Activated T-helper 1 cell treated with anti-CD3 and anti-CD28 coated beads, Interleukin-2, amount 50 U/mL, for 16 hours (primary cell): Measurements from ENCODE around the gene NIT1.
A peak's percentile ranks its signal among the peaks of the same experiment; 100 is the strongest.

Experiments used
- DNase-seq, 2 donors: peaks; one replicate each; pipeline ENCODE4 v3.0.0-alpha.2; 2020; ENCODE audit warnings: low read depth in 1 of 2, low spot score in 1 of 2

NIT1 gene, protein sequence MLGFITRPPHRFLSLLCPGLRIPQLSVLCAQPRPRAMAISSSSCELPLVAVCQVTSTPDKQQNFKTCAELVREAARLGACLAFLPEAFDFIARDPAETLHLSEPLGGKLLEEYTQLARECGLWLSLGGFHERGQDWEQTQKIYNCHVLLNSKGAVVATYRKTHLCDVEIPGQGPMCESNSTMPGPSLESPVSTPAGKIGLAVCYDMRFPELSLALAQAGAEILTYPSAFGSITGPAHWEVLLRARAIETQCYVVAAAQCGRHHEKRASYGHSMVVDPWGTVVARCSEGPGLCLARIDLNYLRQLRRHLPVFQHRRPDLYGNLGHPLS

DNA sequence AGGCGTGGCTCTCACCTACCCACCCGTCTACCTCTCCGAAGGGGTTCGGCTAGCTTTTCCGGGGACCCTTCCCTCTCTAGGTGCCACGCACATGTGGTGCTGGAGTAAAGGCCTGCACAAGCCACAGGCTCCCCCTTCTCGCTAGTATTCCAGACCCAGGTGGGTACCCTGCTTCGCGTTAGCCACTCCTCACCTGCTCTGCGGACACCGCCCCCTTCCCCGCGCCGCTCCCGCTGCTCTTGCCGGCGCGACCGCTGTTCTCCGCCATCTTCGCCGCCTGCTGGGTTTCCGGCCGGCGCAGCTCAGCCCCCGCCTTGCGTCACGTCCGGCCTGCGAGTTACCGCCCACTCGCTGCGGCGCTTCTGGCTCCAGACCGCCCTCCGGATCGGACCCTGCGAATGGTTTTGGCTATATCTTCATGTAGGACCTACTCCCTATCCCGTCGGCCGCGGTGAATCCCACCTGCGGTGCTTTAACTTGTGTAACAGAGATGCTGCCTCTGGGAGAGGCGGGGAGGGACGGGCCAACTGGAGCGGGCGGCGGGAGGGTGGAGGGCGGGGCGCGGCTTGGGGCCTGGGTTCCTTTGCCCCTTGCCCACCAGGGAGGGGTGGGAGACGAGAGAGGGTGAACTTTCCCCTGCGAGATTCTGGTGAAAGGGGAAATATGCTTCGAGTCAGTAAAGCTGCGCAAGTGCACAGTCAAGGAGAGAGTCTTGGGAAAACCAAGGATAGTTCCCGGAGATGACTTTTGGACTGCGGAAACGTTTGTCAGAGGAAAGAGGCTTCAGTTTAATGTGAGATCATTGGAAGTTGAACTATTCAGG, at the start of gene NIT1, which contains the start of gene PFDN2:
NIT1 (plus strand) TSS at position 347 of the 823 bp plus-strand sequence; CDS start at position 419, 72 bp downstream.
PFDN2 (minus strand) TSS at position 279 of the 823 bp plus-strand sequence; CDS start at position 268, 11 bp downstream.
- DNase-seq, result peak; percentile 67 to 76

DNA sequence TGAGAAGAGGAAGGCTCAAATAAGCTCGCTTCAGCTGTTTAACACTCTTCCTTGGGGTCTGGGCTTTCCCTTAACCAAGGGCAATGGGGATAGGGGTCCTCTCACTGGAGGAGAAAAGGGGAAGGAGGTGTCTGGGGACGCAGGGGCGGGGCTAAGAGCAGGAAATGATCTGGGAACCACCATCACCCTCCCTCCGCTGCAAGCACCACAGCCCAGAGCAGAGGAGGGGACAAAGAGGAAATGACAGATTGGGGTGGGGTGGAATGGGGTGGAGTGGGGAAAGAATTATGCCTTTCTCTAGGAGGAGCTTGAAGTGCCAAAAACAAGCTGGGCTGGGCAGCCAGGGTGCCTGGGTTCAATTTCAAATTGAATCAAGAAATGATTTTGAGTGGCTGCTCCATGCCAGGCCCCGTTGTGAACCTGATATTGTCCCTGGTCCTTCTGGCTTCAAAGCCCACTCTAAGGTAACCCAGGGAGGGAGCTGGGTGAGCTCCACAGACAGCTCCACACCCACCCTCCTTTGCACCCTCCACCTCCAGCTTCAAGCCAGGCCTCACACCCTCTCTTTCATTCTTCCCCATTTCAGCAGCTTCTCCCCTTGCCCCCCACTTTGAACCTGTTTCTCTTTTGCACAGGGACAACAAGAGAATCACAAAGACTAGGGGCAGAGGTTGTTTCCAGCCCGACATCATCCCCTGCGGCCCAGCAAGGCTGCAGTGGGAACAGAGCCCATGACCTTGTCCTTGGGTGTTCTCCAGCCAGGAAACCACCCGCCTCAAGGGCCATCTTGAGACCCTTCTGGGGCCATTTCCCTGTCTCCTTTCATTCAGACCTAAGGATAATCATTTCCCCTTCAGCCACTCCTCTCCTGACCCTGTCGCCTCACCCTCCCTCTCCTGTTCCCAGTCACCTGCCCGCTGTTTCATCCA, 49.3 kb upstream of the NIT1 start:
- peak; percentile 57 to 61 for DNase-seq

DNA sequence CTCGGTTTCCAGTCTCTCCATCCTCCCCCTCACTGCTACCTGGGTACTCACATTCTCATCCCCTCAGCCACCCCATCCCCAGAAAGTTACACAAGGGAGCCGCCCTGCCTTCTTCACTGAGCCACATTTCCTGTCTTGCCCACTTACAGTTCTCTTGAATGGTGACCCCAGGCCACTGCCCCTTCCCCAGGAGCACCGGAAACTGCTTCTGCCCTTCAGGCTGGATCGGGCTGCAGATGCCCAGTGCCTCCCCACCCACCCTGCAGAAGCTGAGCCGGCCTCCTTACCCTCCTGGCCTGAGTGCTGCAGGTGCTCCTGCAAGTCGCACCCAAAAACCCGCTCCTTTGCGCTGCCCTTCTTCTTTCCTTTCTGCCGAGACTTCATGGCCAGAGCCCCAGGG, 48.7 kb upstream of the NIT1 start:
- no peak for DNase-seq

DNA sequence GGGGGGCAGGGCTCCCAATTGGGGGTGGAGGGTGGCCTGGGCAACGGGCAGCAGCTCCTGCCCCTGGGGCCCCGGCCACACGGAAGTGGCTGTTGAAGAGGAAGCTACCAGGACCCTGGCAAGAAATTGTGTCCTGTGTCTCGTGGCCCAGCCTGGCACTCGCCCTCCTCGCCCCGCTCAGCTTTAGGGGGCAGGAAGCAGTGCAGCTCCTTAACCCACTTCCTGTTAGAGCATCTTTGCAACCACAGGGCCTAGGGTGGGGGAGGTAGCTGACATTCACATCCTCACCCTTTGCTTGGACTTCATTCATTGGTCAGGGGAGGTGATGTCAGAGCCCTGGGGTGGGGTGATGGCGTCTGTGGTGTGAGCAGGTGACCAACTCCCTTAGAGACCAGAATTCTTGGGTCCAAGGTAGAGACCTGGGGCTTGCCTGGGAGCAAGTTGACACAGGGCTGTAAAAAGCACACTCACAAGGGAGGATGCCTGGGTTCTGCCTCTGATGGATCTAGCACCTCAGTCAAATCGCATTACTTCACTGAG, 48.1 kb upstream of the NIT1 start, which contains the start of gene ARHGAP30:
ARHGAP30 (minus strand) TSS at position 161 of the 540 bp plus-strand sequence. CDS start 267 bp downstream, outside the sequence.
- peak; percentile 61 to 64 for DNase-seq

DNA sequence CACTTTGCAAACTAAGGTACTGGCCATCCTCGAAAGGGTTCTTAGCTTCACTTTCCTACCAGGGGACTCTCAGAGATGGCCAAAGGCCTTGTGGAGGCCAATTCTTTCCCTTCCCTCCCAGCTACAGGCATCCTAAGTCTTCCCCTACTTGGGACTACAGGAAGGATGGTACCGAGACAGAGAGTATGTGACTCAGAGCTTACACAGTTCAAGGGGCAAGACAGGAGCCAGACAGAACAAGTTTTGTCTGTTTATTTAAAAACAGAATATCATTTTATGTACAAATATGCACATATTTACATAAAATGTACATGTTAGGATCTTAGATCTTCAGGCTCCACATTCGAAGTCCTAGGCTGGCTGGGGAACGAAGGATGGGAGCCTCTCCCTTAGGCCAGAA, 47.1 kb upstream of the NIT1 start:
- DNase-seq, result no peak

- peak in 1 of 2 donors; percentile 23 for DNase-seq
Measured at GRCh38 chr1:161071886-161072371, 46.0 kb upstream of the NIT1 start.

GRCh38 chr1:161072751-161073449, 45.0 kb upstream of the NIT1 start:
- DNase-seq, result no peak

DNA sequence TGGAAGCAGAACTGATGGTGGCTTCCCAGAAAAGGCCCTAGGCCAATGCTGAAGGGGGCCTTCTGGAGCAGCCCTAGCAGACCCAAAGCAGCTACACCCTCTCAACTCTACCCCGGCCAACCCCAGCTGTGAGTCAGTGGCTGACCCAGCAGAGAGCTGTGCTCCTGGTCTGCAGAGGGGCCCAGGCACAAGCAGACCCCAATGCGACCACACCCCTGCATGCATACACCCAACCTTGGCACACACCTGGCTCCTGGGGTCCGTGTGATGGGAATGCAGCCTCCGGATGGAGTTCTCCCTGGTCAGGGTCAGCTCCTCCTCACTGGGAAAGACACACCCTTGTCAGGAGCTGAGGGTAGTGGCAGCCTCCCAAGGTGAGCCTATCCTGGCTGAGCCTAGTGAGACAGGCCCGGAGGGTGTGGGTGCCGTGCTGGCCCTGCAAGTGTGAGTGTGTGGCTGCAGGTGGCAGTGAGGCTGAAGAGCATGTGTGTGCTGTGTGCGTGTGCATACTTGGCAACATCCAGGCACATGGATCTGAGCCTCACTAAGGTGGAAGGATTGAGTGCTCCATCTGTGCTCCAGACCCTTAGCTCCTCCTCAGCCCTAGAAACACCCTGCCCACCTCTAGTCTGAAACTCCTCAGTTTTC, 44.3 kb upstream of the NIT1 start:
- no peak for DNase-seq

GRCh38 chr1:161074676-161075368, 43.1 kb upstream of the NIT1 start:
- no peak for DNase-seq

DNA sequence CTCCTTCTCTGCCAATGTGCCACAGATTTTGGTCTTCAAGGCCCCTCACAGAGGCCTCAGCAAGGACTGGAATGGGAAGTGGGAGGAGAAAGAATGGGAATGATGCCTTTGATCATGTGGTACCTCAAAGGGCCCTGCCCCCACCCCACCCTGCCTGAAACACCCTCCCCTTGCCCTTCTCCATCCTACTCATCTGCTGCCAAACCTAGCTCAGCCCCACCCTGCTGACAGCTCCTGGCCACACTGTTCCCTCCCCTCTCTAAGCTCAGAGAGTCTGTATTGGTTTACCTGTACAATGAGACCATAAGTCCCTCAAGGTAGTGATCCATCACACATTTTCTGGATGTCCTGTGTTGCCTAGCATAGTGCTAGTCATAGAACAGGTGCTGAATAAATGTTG, 41.5 kb upstream of the NIT1 start:
- no peak for DNase-seq

DNA sequence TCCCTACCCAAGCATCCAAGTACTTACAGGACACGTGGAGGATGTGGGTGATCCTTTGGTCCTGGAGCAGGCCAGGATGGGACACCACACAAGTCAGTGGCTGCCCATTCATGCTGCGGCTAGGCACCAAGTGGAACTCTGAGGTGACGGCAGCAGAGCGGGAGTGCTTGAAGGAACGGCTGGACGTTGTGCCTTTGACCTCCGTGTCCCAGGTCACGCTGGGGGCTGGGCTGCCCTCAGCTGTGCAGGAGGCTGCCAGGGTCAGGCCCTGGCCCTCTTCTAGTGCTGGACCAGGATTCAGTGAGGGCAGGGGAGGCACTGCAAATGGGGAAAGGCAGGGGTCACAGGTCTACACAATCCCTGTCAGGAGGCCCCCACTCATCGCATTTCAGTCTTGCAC, 40.5 kb upstream of the NIT1 start:
- no peak for DNase-seq

DNA sequence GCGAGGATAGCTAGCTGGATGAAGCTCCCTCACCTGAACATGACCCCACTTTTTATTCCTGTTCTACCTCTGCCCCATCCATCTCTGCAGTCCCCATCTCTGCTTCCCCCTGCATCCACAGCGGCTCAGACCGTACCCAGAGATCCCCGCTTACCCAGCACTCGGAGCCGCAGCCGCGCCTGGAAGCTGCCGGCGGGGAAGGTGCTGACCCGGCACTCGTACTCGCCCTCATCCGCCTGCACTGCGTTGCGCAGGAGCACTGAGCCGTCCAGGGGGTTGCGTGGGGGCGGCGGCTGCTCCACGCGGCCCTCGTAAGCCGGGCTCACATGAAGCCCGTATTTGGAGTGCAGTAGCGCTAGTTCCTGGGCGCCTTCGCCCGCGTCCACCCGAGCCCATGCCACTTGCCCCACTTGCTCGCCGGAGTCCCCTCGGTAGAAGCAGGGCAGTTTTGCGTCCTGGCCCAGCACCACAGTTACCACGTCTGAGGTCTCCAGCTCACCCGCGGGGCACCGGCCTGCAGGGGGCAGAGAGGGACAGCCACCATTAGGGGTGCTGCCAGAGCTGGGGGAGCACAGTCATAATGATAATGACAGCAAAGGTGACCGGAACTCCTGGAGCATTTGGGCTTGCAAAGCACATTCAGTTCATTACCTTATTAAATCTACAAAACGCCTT, 38.3 kb upstream of the NIT1 start:
- no peak for DNase-seq

DNA sequence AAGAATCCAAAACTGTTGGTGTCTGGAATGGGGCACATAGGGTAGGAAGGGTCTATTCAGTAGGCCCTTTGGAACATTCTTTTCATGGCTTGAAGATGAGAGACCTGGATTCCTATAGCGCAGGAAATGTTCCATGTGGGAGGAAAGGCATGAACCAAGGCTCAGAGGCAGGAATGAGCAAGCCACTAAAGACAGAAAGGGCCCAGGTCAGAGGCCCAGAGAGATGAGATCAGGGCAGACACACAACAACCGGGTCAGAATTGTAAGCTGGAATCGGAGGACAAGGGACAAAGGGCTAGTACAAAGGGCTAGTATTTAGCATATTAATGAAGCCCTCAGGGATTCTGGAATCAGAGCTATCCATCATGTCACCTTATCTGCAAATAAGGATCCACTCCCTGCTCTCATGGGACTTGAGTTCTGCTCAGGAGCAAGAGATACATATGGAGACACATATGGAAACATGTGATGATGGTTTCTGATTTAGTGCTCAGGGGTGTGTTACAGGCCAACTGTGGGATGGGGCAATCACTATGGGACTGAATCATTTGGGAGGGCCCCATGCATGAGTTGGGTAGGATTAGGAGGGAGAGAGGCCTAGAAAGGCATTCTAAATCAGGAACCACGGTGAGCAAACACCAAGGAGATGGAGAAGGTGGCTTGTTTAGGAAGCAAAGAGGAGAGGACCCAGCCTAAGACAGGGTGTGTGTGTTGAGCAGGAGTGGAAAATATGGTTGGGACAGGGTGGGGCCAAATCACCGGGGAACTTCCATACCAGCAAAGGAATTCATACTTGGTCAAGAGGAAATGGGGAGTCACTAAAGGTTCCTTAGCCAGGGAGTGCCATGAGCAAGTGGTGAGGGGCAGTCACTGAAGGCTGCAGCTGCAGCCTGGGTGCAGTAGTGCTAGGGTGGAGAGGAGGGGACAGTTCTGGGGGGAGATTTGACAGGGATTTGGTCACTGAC, 37.2 kb upstream of the NIT1 start:
- no peak for DNase-seq

DNA sequence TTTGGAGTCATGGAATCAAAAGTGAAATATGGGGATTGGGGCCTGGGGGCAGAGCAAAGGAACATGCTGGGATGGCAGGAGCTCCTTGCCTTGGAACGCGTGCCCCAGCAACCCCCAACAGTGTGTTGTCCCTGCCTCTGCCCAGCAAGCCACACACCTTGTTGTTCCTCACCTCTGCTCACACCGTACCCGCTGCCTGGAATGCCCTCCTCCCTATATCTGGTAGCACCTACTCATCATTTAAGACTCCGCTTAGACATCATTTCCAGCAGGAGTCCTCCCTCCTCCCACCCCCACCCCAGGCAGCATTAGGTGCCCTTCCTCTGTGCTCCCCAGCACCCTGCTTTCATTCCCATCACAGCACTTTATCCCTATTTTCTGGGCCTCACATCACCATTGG, 36.4 kb upstream of the NIT1 start:
- DNase-seq, result no peak

- DNase-seq, result no peak
Measured at GRCh38 chr1:161082483-161082882, 35.4 kb upstream of the NIT1 start.

DNA sequence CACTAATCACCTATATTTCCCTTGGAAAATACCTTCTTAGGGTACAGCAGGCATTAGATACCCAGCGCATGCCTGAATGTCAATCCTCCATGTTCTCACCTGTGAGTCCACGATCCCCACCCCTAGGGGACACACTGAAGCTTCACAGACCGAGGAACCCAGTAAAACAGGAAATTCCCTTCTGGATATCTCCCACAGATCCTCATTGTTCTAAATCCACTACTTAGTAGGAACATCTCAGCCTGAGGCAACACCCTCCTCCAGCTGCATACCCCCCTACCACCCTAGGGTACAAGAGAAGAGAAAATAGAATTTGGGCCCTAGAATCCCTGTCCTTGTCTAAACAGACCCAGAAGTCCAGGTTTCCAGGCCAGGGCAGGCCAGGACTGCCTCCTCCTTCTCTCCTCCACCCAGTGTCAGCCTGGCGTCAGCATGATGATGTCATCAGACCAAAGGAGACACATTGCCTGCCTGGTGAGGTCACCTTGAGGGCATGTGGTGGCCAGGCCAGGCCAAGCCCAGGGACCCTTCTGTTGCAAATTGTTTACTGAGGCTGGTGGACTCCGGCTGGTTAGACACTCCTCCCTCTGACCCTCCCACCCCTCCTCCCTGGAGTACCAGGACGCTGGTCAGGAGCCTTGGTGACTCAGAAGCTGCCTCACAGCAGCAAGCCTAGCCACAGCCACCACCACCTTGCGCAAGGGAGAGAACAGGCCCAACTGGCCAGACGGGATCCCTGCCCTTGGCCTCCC, 34.7 kb upstream of the NIT1 start:
- no peak for DNase-seq
